BE2C (cell line): ENCODE results near the gene KHDRBS1.

ENCODE experiments used
- DNase-seq: peaks from one replicate; pipeline ENCODE4 v3.0.0-alpha.2; 2020
- H3K27me3 ChIP-seq: fragments of 250-450 bp; sonication (Bioruptor Pico); 2 replicates; pipeline ENCODE4 v1.5.1; 2020; ENCODE audit warnings: mild to moderate bottlenecking
- H3K36me3 ChIP-seq: fragments of 250-450 bp; sonication (Bioruptor Pico); 2 replicates; pipeline ENCODE4 v1.5.1; 2020; ENCODE audit warnings: mild to moderate bottlenecking
- H3K4me1 ChIP-seq: fragments of 250-450 bp; sonication (Bioruptor Pico); 2 replicates; pipeline ENCODE4 v1.5.1; 2020
- H3K4me3 ChIP-seq: 2 replicates; pipeline ENCODE4 v1.5.1; 2011; ENCODE audit warnings: low read depth, low read length
- H3K9me3 ChIP-seq: fragments of 250-450 bp; sonication (Bioruptor Pico); 2 replicates; pipeline ENCODE4 v1.5.1; 2020
- TF ChIP-seq, protein P1 (sequence below): IDR thresholded peaks from 2 replicates; pipeline ENCODE4 v1.5.1; 2012; ENCODE audit warnings: mild to moderate bottlenecking, low read depth, low read length

Gene KHDRBS1

DNA sequence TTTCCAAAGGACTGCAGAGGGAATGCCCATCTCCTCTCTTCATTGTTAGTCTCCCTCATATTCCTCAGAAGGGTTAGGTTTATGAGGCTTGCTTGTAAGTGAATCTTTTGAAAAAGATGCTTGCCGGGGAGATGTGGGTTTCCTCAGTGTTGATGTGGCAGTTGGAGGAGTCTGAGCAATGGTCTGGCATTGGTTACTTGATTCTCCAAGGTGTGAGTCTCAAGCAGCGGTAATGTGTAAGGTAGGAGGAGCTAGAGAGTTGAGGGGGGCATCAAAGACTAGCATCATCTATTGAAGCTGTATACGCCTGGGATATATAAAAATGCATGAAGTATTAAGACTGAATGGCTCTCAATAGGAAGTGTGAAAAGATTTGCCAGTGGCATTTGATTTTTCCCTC, 21.5 kb downstream of the KHDRBS1 start:
- no peak overlapping the region for H3K4me3 ChIP-seq
- no peaks in the 10 kb centered on the region for H3K27me3 ChIP-seq
- H3K9me3 ChIP-seq: no peaks in the 10 kb centered on the region
- H3K4me1 ChIP-seq: no peaks in the 10 kb centered on the region
- H3K36me3 ChIP-seq: peaks cover 43% of the 10 kb centered on the region
- TF ChIP-seq, protein P1, sequence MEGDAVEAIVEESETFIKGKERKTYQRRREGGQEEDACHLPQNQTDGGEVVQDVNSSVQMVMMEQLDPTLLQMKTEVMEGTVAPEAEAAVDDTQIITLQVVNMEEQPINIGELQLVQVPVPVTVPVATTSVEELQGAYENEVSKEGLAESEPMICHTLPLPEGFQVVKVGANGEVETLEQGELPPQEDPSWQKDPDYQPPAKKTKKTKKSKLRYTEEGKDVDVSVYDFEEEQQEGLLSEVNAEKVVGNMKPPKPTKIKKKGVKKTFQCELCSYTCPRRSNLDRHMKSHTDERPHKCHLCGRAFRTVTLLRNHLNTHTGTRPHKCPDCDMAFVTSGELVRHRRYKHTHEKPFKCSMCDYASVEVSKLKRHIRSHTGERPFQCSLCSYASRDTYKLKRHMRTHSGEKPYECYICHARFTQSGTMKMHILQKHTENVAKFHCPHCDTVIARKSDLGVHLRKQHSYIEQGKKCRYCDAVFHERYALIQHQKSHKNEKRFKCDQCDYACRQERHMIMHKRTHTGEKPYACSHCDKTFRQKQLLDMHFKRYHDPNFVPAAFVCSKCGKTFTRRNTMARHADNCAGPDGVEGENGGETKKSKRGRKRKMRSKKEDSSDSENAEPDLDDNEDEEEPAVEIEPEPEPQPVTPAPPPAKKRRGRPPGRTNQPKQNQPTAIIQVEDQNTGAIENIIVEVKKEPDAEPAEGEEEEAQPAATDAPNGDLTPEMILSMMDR: no peak
- no peak for DNase-seq

DNA sequence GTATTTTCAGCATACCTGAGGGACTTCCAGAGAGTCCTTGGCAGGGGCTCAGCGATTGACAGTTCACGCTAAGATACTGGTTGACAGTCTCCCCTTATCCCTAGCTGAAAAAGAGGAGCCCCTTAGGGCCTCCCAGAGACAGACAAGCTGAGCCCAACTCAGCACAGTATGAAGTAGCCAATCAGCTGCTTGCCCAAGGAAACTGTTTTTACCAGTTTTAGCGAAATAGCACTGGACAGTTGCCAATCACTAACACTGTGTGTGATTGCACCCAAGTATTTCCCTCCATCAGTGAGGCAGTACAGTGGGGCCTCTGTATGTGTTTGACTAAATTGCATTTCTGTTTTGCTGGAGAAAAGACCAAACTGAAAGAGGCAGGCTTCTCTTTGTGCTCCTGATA, 27.0 kb downstream of the KHDRBS1 start:
- no peaks in the 10 kb centered on the region for H3K9me3 ChIP-seq
- no peaks in the 10 kb centered on the region for H3K4me1 ChIP-seq
- DNase-seq: no peak
- TF ChIP-seq, protein P1: no peak
- no peaks in the 10 kb centered on the region for H3K27me3 ChIP-seq
- peaks cover 46% of the 10 kb centered on the region for H3K36me3 ChIP-seq
- no peak overlapping the region for H3K4me3 ChIP-seq

DNA sequence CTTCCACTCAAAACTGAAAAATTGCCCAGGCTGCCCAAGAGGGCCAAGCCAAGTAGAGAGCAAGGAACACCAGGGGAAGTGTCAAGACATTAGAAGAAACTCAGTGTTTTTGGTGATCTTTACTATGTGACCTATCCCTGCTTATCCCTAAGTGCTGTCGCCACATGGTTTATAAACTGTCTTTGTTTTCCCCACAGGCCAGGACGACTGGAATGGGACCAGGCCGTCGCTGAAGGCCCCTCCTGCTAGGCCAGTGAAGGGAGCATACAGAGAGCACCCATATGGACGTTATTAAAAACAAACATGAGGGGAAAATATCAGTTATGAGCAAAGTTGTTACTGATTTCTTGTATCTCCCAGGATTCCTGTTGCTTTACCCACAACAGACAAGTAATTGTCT, 28.7 kb downstream of the KHDRBS1 start:
- no peak for DNase-seq
- TF ChIP-seq, protein P1: no peak
- Histone ChIP-seq H3K27me3 (no peaks in the 10 kb centered on the region), H3K4me3 (no peak overlapping the region), H3K36me3 (peaks cover 50% of the 10 kb centered on the region), H3K9me3 (no peaks in the 10 kb centered on the region), H3K4me1 (no peaks in the 10 kb centered on the region)

DNA sequence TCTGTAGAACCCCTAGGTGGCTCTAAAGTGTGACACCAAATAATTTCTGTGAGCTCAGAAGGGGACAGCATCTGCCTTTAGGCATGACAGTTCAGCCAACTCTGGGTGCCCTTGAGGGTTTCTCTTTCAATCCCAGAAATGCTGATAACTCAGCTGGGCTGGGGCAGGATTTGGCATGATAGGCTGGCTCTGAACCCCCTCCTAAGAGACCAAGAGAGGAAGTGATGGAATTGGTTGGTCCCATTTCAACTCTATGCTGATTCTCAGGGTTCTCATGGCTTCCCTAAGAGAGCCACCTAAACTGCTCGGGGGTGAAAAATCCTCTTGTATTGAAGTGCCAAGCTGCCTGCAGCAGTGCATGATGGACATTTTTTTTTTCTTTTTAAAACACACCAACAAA, 30.6 kb downstream of the KHDRBS1 start:
- Histone ChIP-seq H3K9me3 (no peaks in the 10 kb centered on the region), H3K27me3 (no peaks in the 10 kb centered on the region), H3K4me1 (no peaks in the 10 kb centered on the region), H3K36me3 (peaks cover 45% of the 10 kb centered on the region), H3K4me3 (no peak overlapping the region)
- DNase-seq: no peak
- TF ChIP-seq, protein P1: no peak

DNA sequence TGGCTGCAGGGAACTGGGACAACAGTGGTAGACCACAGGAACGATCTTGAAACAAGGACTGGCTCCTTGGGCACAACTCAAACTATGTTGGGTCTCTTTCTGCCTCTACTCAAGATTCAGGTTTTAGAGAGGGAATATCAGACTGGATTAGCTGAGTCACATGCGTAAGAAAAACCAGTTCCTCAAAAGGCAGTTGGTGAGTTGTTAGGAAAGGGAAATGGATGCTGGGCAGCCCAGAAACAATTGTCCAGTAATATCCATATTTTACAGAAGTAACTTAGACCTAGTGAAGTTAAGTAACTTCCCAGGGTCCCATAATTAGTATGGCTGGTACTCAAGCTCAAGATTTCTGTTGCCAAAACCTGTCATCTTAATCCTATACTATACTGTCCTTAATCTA, 32.1 kb downstream of the KHDRBS1 start:
- no peak for DNase-seq
- Histone ChIP-seq H3K4me3 (no peak overlapping the region), H3K4me1 (no peaks in the 10 kb centered on the region), H3K27me3 (no peaks in the 10 kb centered on the region), H3K9me3 (no peaks in the 10 kb centered on the region), H3K36me3 (peaks cover 32% of the 10 kb centered on the region)
- TF ChIP-seq, protein P1: no peak

DNA sequence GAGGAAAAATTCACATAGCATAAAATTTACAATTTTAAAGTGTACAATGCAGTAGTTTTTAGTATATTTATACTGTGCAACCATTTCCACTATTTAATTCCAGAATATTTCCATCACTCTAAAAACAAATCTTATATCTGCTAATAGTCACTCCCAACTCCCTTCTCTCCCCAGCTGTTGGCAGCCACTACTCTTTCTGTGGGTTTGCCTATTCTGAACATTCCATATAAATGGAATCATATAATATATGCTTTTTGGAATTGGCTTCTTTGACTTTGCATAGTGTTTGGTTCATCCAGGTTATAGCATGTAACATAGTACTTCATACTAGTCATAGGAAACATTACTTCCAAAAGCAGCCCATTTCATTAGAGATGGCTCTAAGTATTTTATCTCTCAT, 34.0 kb downstream of the KHDRBS1 start:
- Histone ChIP-seq H3K4me1 (no peaks in the 10 kb centered on the region), H3K27me3 (no peaks in the 10 kb centered on the region), H3K9me3 (no peaks in the 10 kb centered on the region), H3K36me3 (peaks cover 21% of the 10 kb centered on the region), H3K4me3 (no peak overlapping the region)
- DNase-seq: no peak
- TF ChIP-seq, protein P1: no peak
